Panc1 (cell line): ENCODE measurements around the gene RXYLT1. TPM values are rescaled to one million over a fixed set of nuclear protein-coding genes. Genes with fewer than 3 reads are reported as not detected.

ENCODE experiments used
- ATAC-seq: fragments of 200-7000 bp; cut with Tn5 transposase; 2 replicates; pipeline ENCODE4 v1.9.1; 2020; ENCODE audit warnings: mild to moderate bottlenecking, moderate library complexity
- BruUV-seq: library from RNA; stranded (reverse); fragments of 400-500 nt; replicated peaks from 2 replicates; lab custom pipeline; 2021; lab: Mats Ljungman, UMichigan
- CTCF ChIA-PET: fragments of 300-600 bp; sonication (Branson Sonifier 250); formaldehyde crosslinking; loops from one replicate; lab custom pipeline; 2022; ENCODE audit warnings: antibody characterized with exemption; lab: Charles Lee
- POLR2A ChIA-PET: fragments of 300-600 bp; sonication (Branson Sonifier 250); formaldehyde crosslinking; loops from one replicate; lab custom pipeline; 2022; ENCODE audit warnings: antibody characterized with exemption; lab: Charles Lee
- DNase-seq: peaks from one replicate; pipeline ENCODE4 v3.0.0-alpha.2; 2010; ENCODE audit warnings: low read depth, low spot score
- H3K27ac ChIP-seq: 2 replicates; pipeline ENCODE4 v1.5.1; 2011; ENCODE audit warnings: mild to moderate bottlenecking, low read length, inconsistent platforms
- H3K27me3 ChIP-seq: fragments of 200-500 bp; sonication (Bioruptor generic); 2 replicates; pipeline ENCODE4 v1.6.0; 2014; ENCODE audit warnings: low read length, inconsistent platforms; ENCODE audit not compliant: control insufficient read depth, insufficient read depth
- H3K36me3 ChIP-seq: fragments of 200-500 bp; sonication (Bioruptor generic); 2 replicates; pipeline ENCODE4 v1.5.1; 2014; ENCODE audit warnings: inconsistent platforms, mild to moderate bottlenecking, low read length, moderate library complexity; ENCODE audit not compliant: control insufficient read depth, insufficient read depth
- H3K4me1 ChIP-seq: 2 replicates; pipeline ENCODE4 v1.5.1; 2011; ENCODE audit warnings: inconsistent platforms, mild to moderate bottlenecking, low read length, moderate library complexity; ENCODE audit not compliant: control insufficient read depth, insufficient read depth
- H3K4me3 ChIP-seq, 2 experiments: 2 replicates each; pipeline ENCODE4 v1.5.1; 2011 to 2012; ENCODE audit warnings: low read depth in 2 of 2, low read length in 2 of 2, mild to moderate bottlenecking in 2 of 2, inconsistent platforms in 1 of 2, moderate library complexity in 1 of 2
- H3K9me3 ChIP-seq: fragments of 200-500 bp; sonication (Bioruptor generic); 2 replicates; pipeline ENCODE4 v1.5.1; 2014; ENCODE audit warnings: low read depth, mild to moderate bottlenecking, inconsistent platforms, low read length, moderate library complexity; ENCODE audit not compliant: control insufficient read depth, insufficient read depth
- CTCF ChIP-seq: fragments of 450-650 bp; IDR thresholded peaks from 2 replicates; pipeline ENCODE4 v1.5.1; 2017; ENCODE audit warnings: mild to moderate bottlenecking
- POLR2AphosphoS5 ChIP-seq: IDR thresholded peaks from 2 replicates; pipeline ENCODE4 v1.6.1; 2012; ENCODE audit warnings: mild to moderate bottlenecking, low read depth, low read length, moderate library complexity
- SIN3A ChIP-seq: IDR thresholded peaks from 2 replicates; pipeline ENCODE4 v1.6.1; 2012; ENCODE audit warnings: low read depth, mild to moderate bottlenecking, low read length, moderate library complexity, borderline replicate concordance; ENCODE audit not compliant: insufficient read depth
- TCF7L2 ChIP-seq: IDR thresholded peaks from 2 replicates; pipeline ENCODE4 v1.6.1; 2011; ENCODE audit warnings: mild to moderate bottlenecking, low read depth, low read length, inconsistent platforms
- in situ Hi-C: cut with HindIII; loops from 2 replicates; pipeline ENCODE4 v1.10.0; 2016; ENCODE audit warnings: low sequenced_read_pairs, low pct_unique_long_range_greater_than_20kb
- intact Hi-C: fragments of 100-400 bp; cut with micrococcal nuclease; formaldehyde crosslinking; loops from one replicate; pipeline ENCODE4 v1.10.0; 2022; ENCODE audit not compliant: unreplicated experiment
- total RNA-seq: library from RNA; stranded (reverse); gene quantifications from one replicate; pipeline ENCODE4 v1.2.1, GENCODE V29; 2021; ENCODE audit not compliant: unreplicated experiment
- TF ChIP-seq, protein P1 (sequence below), 2 experiments: IDR thresholded peaks; 2 replicates each; pipeline ENCODE4 v1.6.1; 2011 to 2012; ENCODE audit warnings: low read depth in 2 of 2, control low read depth in 1 of 2, low read length in 1 of 2, mild to moderate bottlenecking in 1 of 2, moderate library complexity in 1 of 2; ENCODE audit not compliant: insufficient read depth in 1 of 2

Gene RXYLT1
- total RNA-seq, 1 experiment from 2014 or later, result 20.3 TPM

GRCh38 chr12:63849641-63850040 is 69.9 kb downstream of the RXYLT1 start:
- in situ Hi-C loops (loop anchor here (5.0 kb wide), 1 partner anchor 48 kb away; no protein-coding TSS in a partner anchor), intact Hi-C loops (loop anchor here (5.0 to 10.0 kb wide), 3 partner anchors 68 to 255 kb away; no protein-coding TSS in a partner anchor)
- ChIA-PET CTCF (no interaction called here), POLR2A (interaction anchor here (0.7 kb wide), 1 partner anchor 16 kb away, joined by 5 read pairs; no protein-coding TSS in a partner anchor)
- no peak for ATAC-seq
- BruUV-seq, result no TSS peak
- Histone ChIP-seq H3K4me3 (no peak overlapping the region), H3K9me3 (no peaks in the 10 kb centered on the region), H3K27me3 (no peaks in the 10 kb centered on the region), H3K27ac (peak overlapping the region; percentile 67), H3K4me1 (peaks cover 48% of the 10 kb centered on the region), H3K36me3 (no peaks in the 10 kb centered on the region)
- DNase-seq, result no peak
- TF ChIP-seq, protein P1, sequence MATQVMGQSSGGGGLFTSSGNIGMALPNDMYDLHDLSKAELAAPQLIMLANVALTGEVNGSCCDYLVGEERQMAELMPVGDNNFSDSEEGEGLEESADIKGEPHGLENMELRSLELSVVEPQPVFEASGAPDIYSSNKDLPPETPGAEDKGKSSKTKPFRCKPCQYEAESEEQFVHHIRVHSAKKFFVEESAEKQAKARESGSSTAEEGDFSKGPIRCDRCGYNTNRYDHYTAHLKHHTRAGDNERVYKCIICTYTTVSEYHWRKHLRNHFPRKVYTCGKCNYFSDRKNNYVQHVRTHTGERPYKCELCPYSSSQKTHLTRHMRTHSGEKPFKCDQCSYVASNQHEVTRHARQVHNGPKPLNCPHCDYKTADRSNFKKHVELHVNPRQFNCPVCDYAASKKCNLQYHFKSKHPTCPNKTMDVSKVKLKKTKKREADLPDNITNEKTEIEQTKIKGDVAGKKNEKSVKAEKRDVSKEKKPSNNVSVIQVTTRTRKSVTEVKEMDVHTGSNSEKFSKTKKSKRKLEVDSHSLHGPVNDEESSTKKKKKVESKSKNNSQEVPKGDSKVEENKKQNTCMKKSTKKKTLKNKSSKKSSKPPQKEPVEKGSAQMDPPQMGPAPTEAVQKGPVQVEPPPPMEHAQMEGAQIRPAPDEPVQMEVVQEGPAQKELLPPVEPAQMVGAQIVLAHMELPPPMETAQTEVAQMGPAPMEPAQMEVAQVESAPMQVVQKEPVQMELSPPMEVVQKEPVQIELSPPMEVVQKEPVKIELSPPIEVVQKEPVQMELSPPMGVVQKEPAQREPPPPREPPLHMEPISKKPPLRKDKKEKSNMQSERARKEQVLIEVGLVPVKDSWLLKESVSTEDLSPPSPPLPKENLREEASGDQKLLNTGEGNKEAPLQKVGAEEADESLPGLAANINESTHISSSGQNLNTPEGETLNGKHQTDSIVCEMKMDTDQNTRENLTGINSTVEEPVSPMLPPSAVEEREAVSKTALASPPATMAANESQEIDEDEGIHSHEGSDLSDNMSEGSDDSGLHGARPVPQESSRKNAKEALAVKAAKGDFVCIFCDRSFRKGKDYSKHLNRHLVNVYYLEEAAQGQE (IDR thresholded peaks at IDR 0.05; ENCODE audit: insufficient read depth in 1 of 2, low read depth in 2 of 2, low read length in 1 of 2), result no peak
- TF ChIP-seq TCF7L2, result no peak
- no peak for TF ChIP-seq POLR2AphosphoS5
- TF ChIP-seq CTCF, result no peak

GRCh38 chr12:63853978-63854377 is 74.3 kb downstream of the RXYLT1 start:
- ChIA-PET CTCF (interaction anchor here (0.6 kb wide), 1 partner anchor 23 kb away, joined by 14 read pairs; no protein-coding TSS in a partner anchor), POLR2A (interaction anchor here (0.6 kb wide), 1 partner anchor 256 kb away, joined by 3 read pairs; no protein-coding TSS in a partner anchor)
- H3K9me3 ChIP-seq, result no peaks in the 10 kb centered on the region

More at GRCh38 chr12:63853978-63854377, 74.3 kb downstream of the RXYLT1 start:
- Histone ChIP-seq H3K4me1 (peaks cover 48% of the 10 kb centered on the region), H3K27me3 (no peaks in the 10 kb centered on the region), H3K27ac (peak overlapping the region; percentile 39), H3K4me3 (no peak overlapping the region), H3K36me3 (no peaks in the 10 kb centered on the region)
- DNase-seq (no peak), ATAC-seq (no peak)
- TF ChIP-seq, protein P1 (IDR thresholded peaks at IDR 0.05; ENCODE audit: insufficient read depth in 1 of 2, low read depth in 2 of 2, low read length in 1 of 2), result no peak
- TF ChIP-seq CTCF (no peak), SIN3A (no peak), TCF7L2 (no peak), POLR2AphosphoS5 (no peak)
- intact Hi-C loops (no loop called here), in situ Hi-C loops (loop anchor here (5.0 kb wide), 1 partner anchor 43 kb away; no protein-coding TSS in a partner anchor)
- BruUV-seq, result no TSS peak
